Esophagus muscularis mucosa (tissue), 4 donors: ENCODE results near the gene DPM1. TPM values are rescaled to one million over a fixed set of nuclear protein-coding genes. Genes with fewer than 3 reads are reported as not detected.
A peak's percentile ranks its signal among the peaks of the same experiment; 100 is the strongest.

ENCODE experiments used
- DNase-seq: peaks from one replicate; pipeline ENCODE4 v3.0.0-alpha.2; 2017; ENCODE audit errors: extremely low spot score
- H3K27ac ChIP-seq, 4 donors: fragments of 200-600 bp; sonication (generic); replicated peaks in 1 of 4; 1 replicate in 3 of 4; 2 replicates in 1 of 4; pipeline ENCODE4 v1.5.1; 2016 to 2019; ENCODE audit warnings: mild to moderate bottlenecking in 1 of 4
- H3K27me3 ChIP-seq, 4 donors: fragments of 200-600 bp; sonication (generic); one replicate each; pipeline versions ENCODE4 v1.5.1 to v1.6.0; 2016 to 2019
- H3K36me3 ChIP-seq, 4 donors: fragments of 200-600 bp; sonication (generic); one replicate each; pipeline ENCODE4 v1.5.1; 2016 to 2019
- H3K4me1 ChIP-seq, 4 donors: fragments of 200-600 bp; sonication (generic); one replicate each; pipeline ENCODE4 v1.5.1; 2016 to 2019
- H3K4me3 ChIP-seq, 4 donors: fragments of 200-600 bp; sonication (generic); 1 replicate in 2 of 4; 2 replicates in 2 of 4; pipeline ENCODE4 v1.5.1; 2016 to 2019; ENCODE audit warnings: mild to moderate bottlenecking in 4 of 4, moderate library complexity in 1 of 4
- H3K9me3 ChIP-seq, 4 donors: fragments of 200-600 bp; sonication (generic); 1 replicate in 3 of 4; 2 replicates in 1 of 4; pipeline ENCODE4 v1.5.1; 2016 to 2019
- CTCF ChIP-seq, 3 experiments: fragments of 200-600 bp in 2 of 3; fragments of 450-650 bp in 1 of 3; sonication (generic) in 2 of 3; IDR thresholded peaks; one replicate each; pipeline ENCODE4 v1.5.1; 2017 to 2019; ENCODE audit warnings: antibody characterized with exemption in 3 of 3, mild to moderate bottlenecking in 2 of 3, moderate library complexity in 1 of 3
- EP300 ChIP-seq: sonication (generic); formaldehyde crosslinking; IDR thresholded peaks from one replicate; pipeline ENCODE4 v1.6.1; 2017; ENCODE audit warnings: antibody characterized with exemption
- POLR2A ChIP-seq: fragments of 450-650 bp; IDR thresholded peaks from one replicate; pipeline ENCODE4 v1.6.1; 2017; ENCODE audit warnings: antibody characterized with exemption, moderate library complexity, mild to moderate bottlenecking, low read depth
- POLR2AphosphoS5 ChIP-seq, 2 donors: sonication (generic); formaldehyde crosslinking; IDR thresholded peaks; one replicate each; pipeline ENCODE4 v1.6.1; 2017; ENCODE audit warnings: antibody characterized with exemption in 2 of 2
- WGBS: methylation state at CpG from one replicate; pipeline ENCODE4 v1.1.5; 2018; 5-methylcytosine and 5-hydroxymethylcytosine counted together
- intact Hi-C: fragments of 100-400 bp; cut with DNase I; formaldehyde crosslinking; loops from one replicate; pipeline ENCODE4 v1.15.1; 2023
- total RNA-seq, 4 donors: library from RNA; depleted of rRNA; stranded (reverse); fragments of >200 nt; gene quantifications; one replicate each; pipeline versions ENCODE4 v1.1.0 to v1.2.1, GENCODE V29; 2016

The DPM1 gene
- total RNA-seq, 4 donors from 2014 or later: 33.6 to 56.3 (median 41.7) TPM

- Histone ChIP-seq H3K9me3 (no peaks in the 10 kb centered on the region), H3K27ac (peak overlapping the region; percentile 98 to 99 (median 98)), H3K27me3 (peaks cover 0 to 4% (median 0%) of the 10 kb centered on the region in 4 donors), H3K36me3 (peaks cover 10 to 40% (median 21%) of the 10 kb centered on the region in 4 donors), H3K4me3 (peak overlapping the region; percentile 73 to 94 (median 87)), H3K4me1 (peaks cover 29 to 51% (median 48%) of the 10 kb centered on the region in 4 donors)
- DNase-seq: no peak
- intact Hi-C loops: loop anchor here (2.0 to 5.0 kb wide), 2 partner anchors 114 to 136 kb away; partner anchors contain the start of gene BCAS4
- TF ChIP-seq POLR2AphosphoS5 (IDR thresholded peaks at IDR 0.05) (no peak), EP300 (no peak), CTCF (IDR thresholded peaks at IDR 0.05) (no peak), POLR2A (no peak)
- WGBS: no CpG with 5 or more reads among the region's 45 CpGs
These were observed 27.4 kb downstream of the DPM1 start for GRCh38 chr20:50930976-50931305.

GRCh38 chr20:50930139-50930975 lies 28.0 kb downstream of the DPM1 start:
- TF ChIP-seq CTCF (IDR thresholded peaks at IDR 0.05): no peak
- TF ChIP-seq POLR2A: no peak
- TF ChIP-seq EP300: no peak
- no peak for TF ChIP-seq POLR2AphosphoS5 (IDR thresholded peaks at IDR 0.05)
- Histone ChIP-seq H3K4me3 (peak overlapping the region; percentile 73 to 94 (median 87)), H3K36me3 (peaks cover 7 to 34% (median 15%) of the 10 kb centered on the region in 4 donors), H3K27me3 (peaks cover 0 to 4% (median 0%) of the 10 kb centered on the region in 4 donors), H3K4me1 (peaks cover 34 to 57% (median 54%) of the 10 kb centered on the region in 4 donors), H3K9me3 (no peaks in the 10 kb centered on the region), H3K27ac (peak overlapping the region; percentile 98 to 99 (median 98))
- intact Hi-C loops: loop anchor here (2.0 to 5.0 kb wide), 2 partner anchors 113 to 136 kb away; partner anchors contain the start of gene BCAS4
- no peak for DNase-seq
- WGBS: 2% methylated on average over 28 of the region's 79 CpGs

GRCh38 chr20:50929299-50930138 lies 28.8 kb downstream of the DPM1 start:
- intact Hi-C loops: loop anchor here (2.0 to 5.0 kb wide), 2 partner anchors 112 to 135 kb away; partner anchors contain the start of gene BCAS4
- DNase-seq: peak; percentile 96
- TF ChIP-seq CTCF (IDR thresholded peaks at IDR 0.05) (peak; percentile 82 to 84 (median 83)), POLR2A (no peak), EP300 (no peak), POLR2AphosphoS5 (IDR thresholded peaks at IDR 0.05) (peak; percentile 67 to 74)
- Histone ChIP-seq H3K27ac (peak overlapping the region; percentile 78 to 99 (median 83)), H3K4me3 (peak overlapping the region; percentile 73 to 94 (median 87)), H3K9me3 (no peaks in the 10 kb centered on the region), H3K27me3 (peaks cover 0 to 4% (median 0%) of the 10 kb centered on the region in 4 donors), H3K36me3 (peaks cover 5 to 25% (median 10%) of the 10 kb centered on the region in 4 donors), H3K4me1 (peaks cover 41 to 66% (median 62%) of the 10 kb centered on the region in 4 donors)
- WGBS: 9% methylated on average over 13 of the region's 13 CpGs

GRCh38 chr20:50928469-50928868 lies 29.9 kb downstream of the DPM1 start:
- DNase-seq: no peak
- Histone ChIP-seq H3K27me3 (peaks cover 0 to 4% (median 0%) of the 10 kb centered on the region in 4 donors), H3K36me3 (peaks cover 0 to 19% (median 3%) of the 10 kb centered on the region in 4 donors), H3K27ac (peak overlapping the region in 1 of 4 donors; percentile 78), H3K9me3 (no peaks in the 10 kb centered on the region), H3K4me1 (peaks cover 45 to 74% (median 73%) of the 10 kb centered on the region in 4 donors), H3K4me3 (peak overlapping the region in 1 of 4 donors; percentile 94)
- no peak for TF ChIP-seq POLR2AphosphoS5 (IDR thresholded peaks at IDR 0.05)
- 73% methylated on average over 5 of the region's 5 CpGs for WGBS
- intact Hi-C loops: no loop called here
